ENCODE results near the gene URI1. TPM values are rescaled to one million over a fixed set of nuclear protein-coding genes. Genes with fewer than 3 reads are reported as not detected.
A peak's percentile ranks its signal among the peaks of the same experiment; 100 is the strongest.
"Not testable (repeated sequence)": the region's sequence is repeated elsewhere in the genome, so short reads cannot be mapped to it uniquely, and the experiment has no call there.

Gene URI1
- total and polyA plus RNA-seq, 7 experiments from 2014 or later, result 17.5 to 106 (median 56.5) TPM

DNA sequence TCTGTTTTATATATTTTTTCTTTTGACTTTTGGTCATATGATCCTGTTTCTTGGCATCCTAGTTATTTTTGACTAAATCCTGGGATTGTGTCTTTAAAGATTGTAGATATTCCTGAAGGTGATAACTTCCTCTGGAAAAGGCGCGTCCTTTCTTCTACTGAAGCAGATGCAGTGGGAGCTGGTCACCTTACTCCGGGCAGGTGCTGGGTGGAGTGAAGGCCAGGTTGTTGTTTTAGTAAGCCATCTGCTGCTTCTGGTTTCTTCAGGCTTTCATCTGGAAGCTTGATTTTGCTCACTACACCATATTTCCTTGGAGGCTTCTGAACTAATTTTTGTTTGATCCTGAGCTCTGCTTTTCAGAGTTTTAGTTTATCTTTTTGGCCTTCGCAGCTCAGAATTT, 21.5 kb downstream of the URI1 start:
- peaks cover 25 to 32% of the 10 kb centered on the region in 2 donors for H3K4me1 ChIP-seq (ENCODE audit: control insufficient read depth in 2 of 2, insufficient read depth in 2 of 2, low read length in 2 of 2)
- ChIA-PET CTCF (interaction anchor here (0.6 kb wide), 1 partner anchor 86 kb away, joined by 5 read pairs; no protein-coding TSS in a partner anchor), POLR2A (interaction anchor here (1.0 kb wide), 1 partner anchor 22 kb away, joined by 3 read pairs; the partner anchor contains the start of gene URI1)
- H3K27me3 Mint-ChIP-seq, result no peaks in the 10 kb centered on the region
- no peak for DNase-seq
- H3K9me3 Mint-ChIP-seq, result peaks cover 0 to 5% (median 0%) of the 10 kb centered on the region in 11 donors
- peaks cover 41 to 92% (median 88%) of the 10 kb centered on the region in 7 donors for H3K4me1 Mint-ChIP-seq
- no peak overlapping the region for H3K4me3 ChIP-seq (ENCODE audit: low read length)
- ATAC-seq, result no peak
- H3K36me3 Mint-ChIP-seq, result peaks cover 0 to 12% (median 10%) of the 10 kb centered on the region in 5 donors
- H3K4me3 Mint-ChIP-seq, result peak overlapping the region in 8 of 10 donors; percentile 37 to 76 (median 58)
- peak overlapping the region in 5 of 9 donors; percentile 13 to 69 (median 46) for H3K27ac Mint-ChIP-seq
- no peaks in the 10 kb centered on the region for H3K36me3 ChIP-seq (ENCODE audit: control insufficient read depth in 2 of 3, insufficient read depth in 3 of 3, low read length in 3 of 3)
- no peak overlapping the region for H3K27ac ChIP-seq (ENCODE audit: low read depth, low read length)
- H3K9me3 ChIP-seq (ENCODE audit: control insufficient read depth in 2 of 3, low read length in 3 of 3), result no peaks in the 10 kb centered on the region
- no peaks in the 10 kb centered on the region for H3K27me3 ChIP-seq (ENCODE audit: control insufficient read depth in 2 of 2, insufficient read depth in 2 of 2, low read length in 2 of 2)
- intact Hi-C loops (cut with micrococcal nuclease), result no loop called here

DNA sequence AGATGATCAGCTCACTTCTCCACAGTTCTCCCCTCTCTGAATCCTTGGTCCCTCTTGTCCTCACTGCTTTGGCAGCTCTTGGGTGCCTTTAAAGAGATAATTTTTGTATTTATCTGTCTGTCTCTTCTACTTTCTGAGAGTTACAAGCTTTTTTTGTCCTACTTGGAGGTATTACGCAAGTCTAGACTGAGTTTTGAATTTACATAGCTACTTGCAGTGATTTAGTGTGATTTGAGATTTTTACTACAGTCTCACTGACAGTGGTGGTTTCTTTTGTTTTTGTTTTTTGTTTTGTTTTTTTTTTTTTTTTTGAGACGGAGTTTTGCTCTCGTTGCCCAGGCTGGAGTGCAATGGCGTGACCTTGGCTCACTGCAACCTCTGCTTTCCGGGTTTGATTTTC, 22.1 kb downstream of the URI1 start:
- CTCF ChIA-PET, result interaction anchor here (1.1 kb wide), 1 partner anchor 9 kb away, joined by 3 read pairs; no protein-coding TSS in a partner anchor

DNA sequence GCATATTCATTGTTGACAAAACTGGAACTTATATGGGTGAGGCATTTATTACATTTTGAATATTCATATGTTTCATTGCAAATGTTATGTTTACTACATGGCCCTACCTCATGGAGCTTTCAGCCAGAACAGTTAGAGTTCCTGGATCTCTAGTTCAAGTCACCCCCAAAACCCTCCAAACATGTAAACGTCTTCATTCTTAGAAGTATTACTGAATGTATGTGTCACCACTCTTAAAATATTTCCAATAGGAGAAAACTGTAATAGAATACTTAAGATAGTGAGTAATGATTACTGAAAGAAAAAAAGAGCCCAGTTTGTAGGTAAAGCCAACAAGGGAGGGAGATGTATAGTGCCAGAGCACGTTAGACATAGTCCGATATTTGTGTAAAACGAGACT, 23.5 kb downstream of the URI1 start:
- Mint-ChIP-seq H3K4me3 (peak overlapping the region in 9 of 10 donors; percentile 9 to 76 (median 46)), H3K4me1 (peaks cover 43 to 93% (median 88%) of the 10 kb centered on the region in 7 donors), H3K27me3 (no peaks in the 10 kb centered on the region), H3K27ac (peak overlapping the region in 2 of 9 donors; percentile 2 to 40), H3K9me3 (peaks cover 0 to 5% (median 0%) of the 10 kb centered on the region in 11 donors), H3K36me3 (peaks cover 0 to 5% (median 4%) of the 10 kb centered on the region in 5 donors)
- Histone ChIP-seq H3K27ac (ENCODE audit: low read depth, low read length) (no peak overlapping the region), H3K36me3 (ENCODE audit: control insufficient read depth in 2 of 3, insufficient read depth in 3 of 3, low read length in 3 of 3) (no peaks in the 10 kb centered on the region), H3K4me3 (ENCODE audit: low read length) (no peak overlapping the region), H3K27me3 (ENCODE audit: control insufficient read depth in 2 of 2, insufficient read depth in 2 of 2, low read length in 2 of 2) (no peaks in the 10 kb centered on the region), H3K4me1 (ENCODE audit: control insufficient read depth in 2 of 2, insufficient read depth in 2 of 2, low read length in 2 of 2) (peaks cover 31 to 40% of the 10 kb centered on the region in 2 donors), H3K9me3 (ENCODE audit: control insufficient read depth in 2 of 3, low read length in 3 of 3) (no peaks in the 10 kb centered on the region)
- POLR2A ChIA-PET, result interaction anchor here (1.4 kb wide), 1 partner anchor 23 kb away, joined by 7 read pairs; the partner anchor contains the start of gene URI1
- intact Hi-C loops (cut with micrococcal nuclease), result no loop called here
- CTCF ChIA-PET, result interaction anchor here (0.6 kb wide), 1 partner anchor 19 kb away, joined by 3 read pairs; no protein-coding TSS in a partner anchor
- ATAC-seq, result no peak
- no peak for DNase-seq

More for the DNA sequence above, 22.1 kb downstream of the URI1 start:
- peaks cover 30 to 32% of the 10 kb centered on the region in 2 donors for H3K4me1 ChIP-seq (ENCODE audit: control insufficient read depth in 2 of 2, insufficient read depth in 2 of 2, low read length in 2 of 2)
- ATAC-seq (no peak), DNase-seq (no peak)
- POLR2A ChIA-PET, result no interaction called here
- Mint-ChIP-seq H3K27ac (peak overlapping the region in 5 of 9 donors; percentile 13 to 69 (median 59)), H3K9me3 (peaks cover 0 to 5% (median 0%) of the 10 kb centered on the region in 11 donors), H3K4me3 (peak overlapping the region in 9 of 10 donors; percentile 3 to 76 (median 54)), H3K27me3 (no peaks in the 10 kb centered on the region), H3K36me3 (peaks cover 0 to 11% (median 10%) of the 10 kb centered on the region in 5 donors), H3K4me1 (peaks cover 43 to 93% (median 88%) of the 10 kb centered on the region in 7 donors)
- no peaks in the 10 kb centered on the region for H3K27me3 ChIP-seq (ENCODE audit: control insufficient read depth in 2 of 2, insufficient read depth in 2 of 2, low read length in 2 of 2)
- no peak overlapping the region for H3K4me3 ChIP-seq (ENCODE audit: low read length)
- no peaks in the 10 kb centered on the region for H3K9me3 ChIP-seq (ENCODE audit: control insufficient read depth in 2 of 3, low read length in 3 of 3)
- no peaks in the 10 kb centered on the region for H3K36me3 ChIP-seq (ENCODE audit: control insufficient read depth in 2 of 3, insufficient read depth in 3 of 3, low read length in 3 of 3)
- H3K27ac ChIP-seq (ENCODE audit: low read depth, low read length), result no peak overlapping the region
- intact Hi-C loops (cut with micrococcal nuclease), result no loop called here

DNA sequence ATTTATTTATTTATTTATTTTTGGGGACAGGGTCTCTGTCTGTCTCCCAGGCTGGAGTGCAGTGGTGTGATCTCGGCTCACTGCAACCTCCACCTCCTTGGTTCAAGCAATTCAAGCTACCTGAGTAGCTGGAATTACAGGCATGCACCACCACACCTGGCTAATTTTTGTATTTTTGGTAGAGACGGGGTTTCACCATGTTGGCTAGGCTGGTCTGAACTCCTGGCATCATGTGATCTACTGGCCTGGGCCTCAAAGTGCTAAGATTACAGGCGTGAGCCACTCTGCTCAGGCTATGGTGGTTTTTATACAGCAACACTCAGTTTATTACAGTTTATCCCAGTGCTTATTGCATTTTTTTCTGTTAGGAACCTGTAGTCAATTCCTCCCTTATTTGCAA, 24.1 kb downstream of the URI1 start:
- CTCF ChIA-PET, result interaction anchor here (0.7 to 1.3 kb wide), 3 partner anchors 11 to 116 kb away, joined by 3 to 6 read pairs (median 3); partner anchors contain the start of gene URI1
- not testable (repeated sequence) for H3K27ac ChIP-seq (ENCODE audit: low read depth, low read length); H3K36me3 Mint-ChIP-seq; H3K36me3 ChIP-seq (ENCODE audit: control insufficient read depth in 2 of 3, insufficient read depth in 3 of 3, low read length in 3 of 3); H3K27me3 ChIP-seq (ENCODE audit: control insufficient read depth in 2 of 2, insufficient read depth in 2 of 2, low read length in 2 of 2); H3K4me3 ChIP-seq (ENCODE audit: low read length); ATAC-seq; DNase-seq; H3K9me3 ChIP-seq (ENCODE audit: control insufficient read depth in 2 of 3, low read length in 3 of 3); H3K27me3 Mint-ChIP-seq; H3K9me3 Mint-ChIP-seq
- Mint-ChIP-seq H3K27ac (peak overlapping the region in 1 of 9 donors; percentile 32), H3K4me3 (peak overlapping the region in 5 of 10 donors; percentile 18 to 76 (median 37)), H3K4me1 (peaks cover 43 to 96% (median 88%) of the 10 kb centered on the region in 7 donors)
- H3K4me1 ChIP-seq (ENCODE audit: control insufficient read depth in 2 of 2, insufficient read depth in 2 of 2, low read length in 2 of 2), result peaks cover 31 to 43% of the 10 kb centered on the region in 2 donors
- POLR2A ChIA-PET, result interaction anchor here (1.4 kb wide), 1 partner anchor 24 kb away, joined by 7 read pairs; the partner anchor contains the start of gene URI1
- intact Hi-C loops (cut with micrococcal nuclease), result loop anchor here (1.0 to 2.0 kb wide), 3 partner anchors 15 to 24 kb away; partner anchors contain the start of gene URI1 (in 1 of the 2)

DNA sequence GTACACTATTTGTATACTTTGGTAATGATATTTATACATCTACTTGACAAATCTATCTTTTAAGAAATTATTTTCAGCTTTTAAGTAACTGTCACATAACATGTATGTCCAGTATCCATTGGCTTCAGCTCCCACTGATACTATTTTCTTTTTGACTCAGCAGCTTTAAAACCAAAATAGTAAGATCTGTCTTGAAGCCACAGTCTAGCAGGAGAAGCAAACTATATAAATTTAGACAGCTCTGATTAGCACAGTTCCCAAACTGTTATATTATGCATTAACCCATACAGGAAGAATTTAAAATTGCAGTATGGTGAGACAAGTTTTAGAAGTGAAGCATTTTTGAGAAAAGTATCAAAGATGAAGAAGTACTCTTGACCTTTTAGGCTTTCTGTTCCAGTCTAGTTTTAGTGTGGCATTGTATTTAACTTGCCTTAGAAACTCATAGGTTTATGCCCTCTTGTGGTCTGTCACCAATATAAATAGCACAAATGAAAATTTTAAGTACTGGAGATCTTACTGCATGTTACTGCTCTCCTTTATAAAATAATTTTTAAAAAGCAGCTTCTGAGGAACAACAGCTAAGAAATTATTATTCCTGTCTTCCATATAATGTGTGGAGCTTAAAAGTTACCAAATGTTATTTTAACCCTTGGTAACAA, 24.7 kb downstream of the URI1 start:
- peak; percentile 42 for ATAC-seq
- H3K4me3 ChIP-seq (ENCODE audit: low read length), result no peak overlapping the region
- DNase-seq, result peak in 1 of 9 donors; percentile 15
- H3K36me3 Mint-ChIP-seq, result peaks cover 0 to 3% (median 0%) of the 10 kb centered on the region in 5 donors
- H3K27ac ChIP-seq (ENCODE audit: low read depth, low read length), result peak overlapping the region; percentile 27
- peak overlapping the region in 6 of 10 donors; percentile 1 to 76 (median 49) for H3K4me3 Mint-ChIP-seq
- POLR2A ChIA-PET, result interaction anchor here (0.9 to 1.4 kb wide), 2 partner anchors 13 to 24 kb away, joined by 3 to 7 read pairs; partner anchors contain the start of gene URI1
- no peaks in the 10 kb centered on the region for H3K9me3 ChIP-seq (ENCODE audit: control insufficient read depth in 2 of 3, low read length in 3 of 3)
- H3K27ac Mint-ChIP-seq, result peak overlapping the region in 3 of 9 donors; percentile 3 to 32 (median 5)
- CTCF ChIA-PET, result interaction anchor here (0.6 to 1.3 kb wide), 9 partner anchors 11 to 116 kb away, joined by 3 to 6 read pairs (median 3); partner anchors contain the start of gene URI1
- H3K27me3 ChIP-seq (ENCODE audit: control insufficient read depth in 2 of 2, insufficient read depth in 2 of 2, low read length in 2 of 2), result no peaks in the 10 kb centered on the region
- H3K4me1 Mint-ChIP-seq, result peaks cover 41 to 97% (median 88%) of the 10 kb centered on the region in 7 donors
- H3K9me3 Mint-ChIP-seq, result no peaks in the 10 kb centered on the region
- H3K4me1 ChIP-seq (ENCODE audit: control insufficient read depth in 2 of 2, insufficient read depth in 2 of 2, low read length in 2 of 2), result peaks cover 31 to 44% of the 10 kb centered on the region in 2 donors
- no peaks in the 10 kb centered on the region for H3K36me3 ChIP-seq (ENCODE audit: control insufficient read depth in 2 of 3, insufficient read depth in 3 of 3, low read length in 3 of 3)
- intact Hi-C loops (cut with micrococcal nuclease), result loop anchor here (1.0 to 2.0 kb wide), 3 partner anchors 14 to 24 kb away; partner anchors contain the start of gene URI1 (in 1 of the 2)
- no peaks in the 10 kb centered on the region for H3K27me3 Mint-ChIP-seq

DNA sequence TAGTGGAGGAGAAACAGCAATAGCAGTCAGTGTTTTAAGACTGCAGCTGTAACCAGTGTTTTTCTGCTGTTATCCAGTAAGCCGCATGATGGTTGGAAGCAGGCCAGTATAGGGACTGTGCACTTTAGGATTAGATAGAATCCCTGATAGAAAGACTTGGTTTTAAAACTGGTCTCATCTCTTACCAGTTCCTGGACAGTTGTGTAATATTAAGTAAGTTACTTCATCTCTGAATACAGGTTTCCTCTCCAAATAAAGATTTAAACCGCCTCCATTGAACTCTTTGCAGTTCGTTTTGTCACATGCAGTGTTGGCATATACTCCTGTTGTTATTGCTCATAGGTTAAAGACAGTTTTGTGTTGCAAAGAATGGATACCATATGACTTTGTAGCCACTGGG, 25.6 kb downstream of the URI1 start:
- Mint-ChIP-seq H3K27me3 (no peaks in the 10 kb centered on the region), H3K36me3 (peaks cover 0 to 3% (median 0%) of the 10 kb centered on the region in 5 donors), H3K27ac (peak overlapping the region in 2 of 9 donors; percentile 52 to 79), H3K9me3 (no peaks in the 10 kb centered on the region), H3K4me3 (peak overlapping the region in 8 of 10 donors; percentile 14 to 76 (median 22)), H3K4me1 (peaks cover 34 to 97% (median 86%) of the 10 kb centered on the region in 7 donors)
- Histone ChIP-seq H3K27ac (ENCODE audit: low read depth, low read length) (no peak overlapping the region), H3K27me3 (ENCODE audit: control insufficient read depth in 2 of 2, insufficient read depth in 2 of 2, low read length in 2 of 2) (no peaks in the 10 kb centered on the region), H3K4me1 (ENCODE audit: control insufficient read depth in 2 of 2, insufficient read depth in 2 of 2, low read length in 2 of 2) (peaks cover 30 to 44% of the 10 kb centered on the region in 2 donors), H3K4me3 (ENCODE audit: low read length) (no peak overlapping the region), H3K9me3 (ENCODE audit: control insufficient read depth in 2 of 3, low read length in 3 of 3) (no peaks in the 10 kb centered on the region), H3K36me3 (ENCODE audit: control insufficient read depth in 2 of 3, insufficient read depth in 3 of 3, low read length in 3 of 3) (no peaks in the 10 kb centered on the region)
- no peak for DNase-seq
- no peak for ATAC-seq
- intact Hi-C loops (cut with micrococcal nuclease), result loop anchor here (2.0 kb wide), 2 partner anchors 13 to 17 kb away; no protein-coding TSS in a partner anchor
- CTCF ChIA-PET, result interaction anchor here (0.6 to 1.3 kb wide), 4 partner anchors 10 to 61 kb away, joined by 3 read pairs; no protein-coding TSS in a partner anchor
- POLR2A ChIA-PET, result interaction anchor here (0.9 kb wide), 1 partner anchor 12 kb away, joined by 3 read pairs; no protein-coding TSS in a partner anchor
